Measurements from ENCODE around the gene LINGO3. TPM values are rescaled to one million over a fixed set of nuclear protein-coding genes. Genes with fewer than 3 reads are reported as not detected.

The LINGO3 gene
- total RNA-seq, 1 donor from 2014 or later: not detected

GRCh38 chr19:2277138-2277537, 30.8 kb downstream of the LINGO3 start:
- no peak for DNase-seq
- H3K36me3 ChIP-seq: peaks cover 36% of the 10 kb centered on the region
- H3K9me3 ChIP-seq: no peaks in the 10 kb centered on the region
- ATAC-seq: no peak
- peaks cover 46% of the 10 kb centered on the region for H3K4me1 ChIP-seq
- H3K27ac ChIP-seq: no peak overlapping the region
- no peaks in the 10 kb centered on the region for H3K27me3 ChIP-seq (ENCODE audit: low read depth)
- intact Hi-C loops (cut with DNase I): no loop called here
- TF ChIP-seq CTCF (IDR thresholded peaks at IDR 0.05): no peak
- H3K4me3 ChIP-seq: no peak overlapping the region

GRCh38 chr19:2276429-2276986, 31.4 kb downstream of the LINGO3 start:
- no peaks in the 10 kb centered on the region for H3K9me3 ChIP-seq
- ATAC-seq (no peak), DNase-seq (no peak)
- intact Hi-C loops (cut with DNase I): no loop called here
- H3K27me3 ChIP-seq (ENCODE audit: low read depth): no peaks in the 10 kb centered on the region
- TF ChIP-seq CTCF (IDR thresholded peaks at IDR 0.05): no peak
- peak overlapping the region; percentile 6 for H3K27ac ChIP-seq
- H3K36me3 ChIP-seq: peaks cover 42% of the 10 kb centered on the region
- no peak overlapping the region for H3K4me3 ChIP-seq
- H3K4me1 ChIP-seq: peaks cover 46% of the 10 kb centered on the region

GRCh38 chr19:2275588-2276428, 32.1 kb downstream of the LINGO3 start:
- Histone ChIP-seq H3K4me1 (peaks cover 52% of the 10 kb centered on the region), H3K36me3 (peaks cover 47% of the 10 kb centered on the region), H3K9me3 (no peaks in the 10 kb centered on the region), H3K27ac (peak overlapping the region; percentile 6), H3K4me3 (no peak overlapping the region), H3K27me3 (ENCODE audit: low read depth) (no peaks in the 10 kb centered on the region)
- no peak for TF ChIP-seq CTCF (IDR thresholded peaks at IDR 0.05)
- intact Hi-C loops (cut with DNase I): no loop called here
- DNase-seq: no peak
- ATAC-seq: no peak

GRCh38 chr19:2274931-2275535, 32.9 kb downstream of the LINGO3 start:
- peak overlapping the region; percentile 11 for H3K27ac ChIP-seq
- H3K4me3 ChIP-seq: no peak overlapping the region
- peaks cover 47% of the 10 kb centered on the region for H3K36me3 ChIP-seq
- H3K27me3 ChIP-seq (ENCODE audit: low read depth): no peaks in the 10 kb centered on the region
- intact Hi-C loops (cut with DNase I): no loop called here
- H3K4me1 ChIP-seq: peaks cover 52% of the 10 kb centered on the region
- no peaks in the 10 kb centered on the region for H3K9me3 ChIP-seq
- ATAC-seq: peak; percentile 34 to 41
- peak; percentile 80 for DNase-seq
- TF ChIP-seq CTCF (IDR thresholded peaks at IDR 0.05): peak; percentile 56

- Histone ChIP-seq H3K4me1 (peaks cover 52% of the 10 kb centered on the region), H3K9me3 (no peaks in the 10 kb centered on the region), H3K36me3 (peaks cover 47% of the 10 kb centered on the region), H3K27me3 (ENCODE audit: low read depth) (no peaks in the 10 kb centered on the region), H3K4me3 (peak overlapping the region; percentile 40), H3K27ac (peak overlapping the region; percentile 74)
- no peak for TF ChIP-seq CTCF (IDR thresholded peaks at IDR 0.05)
- DNase-seq (no peak), ATAC-seq (no peak)
- intact Hi-C loops (cut with DNase I): no loop called here
Measured at GRCh38 chr19:2274185-2274711, 33.7 kb downstream of the LINGO3 start.

Measured in lower lobe of right lung (tissue), 2 donors.